ENCODE results near the gene DECR2.

DECR2 gene

DNA sequence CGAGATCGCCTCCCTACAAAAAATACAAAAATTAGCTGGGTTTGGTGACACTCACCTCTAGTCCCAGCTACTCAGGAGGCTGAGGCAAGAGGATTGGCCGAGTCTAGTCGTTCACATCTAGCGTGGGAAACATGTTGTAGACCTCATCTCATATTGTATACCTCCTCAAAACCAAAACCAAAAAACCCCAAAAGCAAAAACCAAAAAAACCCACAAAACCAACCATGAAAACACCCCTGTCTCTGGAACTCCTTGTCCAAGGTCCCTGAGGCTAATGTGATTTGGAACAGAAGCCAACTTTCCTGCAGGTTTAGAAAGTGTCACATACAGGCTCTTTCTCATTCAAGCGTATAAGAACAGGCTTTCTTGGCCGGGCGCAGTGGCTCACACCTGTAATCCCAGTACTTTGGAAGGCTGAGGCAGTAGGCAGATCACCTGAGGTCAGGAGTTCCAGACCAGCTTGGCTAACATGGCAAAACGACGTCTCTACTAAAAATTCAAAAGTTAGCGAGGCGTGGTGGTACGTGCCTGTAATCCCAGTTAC lies 52.8 kb downstream of the DECR2 start:
- H3K9me3 ChIP-seq (ENCODE audit: insufficient read depth, low read depth, low read length): no peaks in the 10 kb centered on the region
- no peaks in the 10 kb centered on the region for H4K20me1 ChIP-seq (ENCODE audit: insufficient read depth, low read length, poor library complexity, severe bottlenecking)
- peak overlapping the region; percentile 17 for H3K9ac ChIP-seq (ENCODE audit: low read depth, low read length, poor library complexity, severe bottlenecking)
- no peaks in the 10 kb centered on the region for H3K27me3 ChIP-seq (ENCODE audit: insufficient read depth, low read length, poor library complexity, severe bottlenecking)
- no peak overlapping the region for H2AFZ ChIP-seq (ENCODE audit: low read length)
- H3K36me3 ChIP-seq (ENCODE audit: insufficient read depth, low read length): no peaks in the 10 kb centered on the region
- H3K9me2 ChIP-seq (replicated peaks; ENCODE audit: low read depth, low read length): no peaks in the 10 kb centered on the region
- no peaks in the 10 kb centered on the region for H3K4me1 ChIP-seq (ENCODE audit: insufficient read depth, low read length, poor library complexity, severe bottlenecking)
- H3K4me3 ChIP-seq (ENCODE audit: low read length, poor library complexity, severe bottlenecking): no peak overlapping the region
- no peak overlapping the region for H3K4me2 ChIP-seq (ENCODE audit: low read depth, low read length, poor library complexity, severe bottlenecking)
- H3K79me2 ChIP-seq (ENCODE audit: insufficient read depth, low read length): no peaks in the 10 kb centered on the region
- H3F3A ChIP-seq (ENCODE audit: low read depth): no peaks in the 10 kb centered on the region
- TF ChIP-seq, protein P1, sequence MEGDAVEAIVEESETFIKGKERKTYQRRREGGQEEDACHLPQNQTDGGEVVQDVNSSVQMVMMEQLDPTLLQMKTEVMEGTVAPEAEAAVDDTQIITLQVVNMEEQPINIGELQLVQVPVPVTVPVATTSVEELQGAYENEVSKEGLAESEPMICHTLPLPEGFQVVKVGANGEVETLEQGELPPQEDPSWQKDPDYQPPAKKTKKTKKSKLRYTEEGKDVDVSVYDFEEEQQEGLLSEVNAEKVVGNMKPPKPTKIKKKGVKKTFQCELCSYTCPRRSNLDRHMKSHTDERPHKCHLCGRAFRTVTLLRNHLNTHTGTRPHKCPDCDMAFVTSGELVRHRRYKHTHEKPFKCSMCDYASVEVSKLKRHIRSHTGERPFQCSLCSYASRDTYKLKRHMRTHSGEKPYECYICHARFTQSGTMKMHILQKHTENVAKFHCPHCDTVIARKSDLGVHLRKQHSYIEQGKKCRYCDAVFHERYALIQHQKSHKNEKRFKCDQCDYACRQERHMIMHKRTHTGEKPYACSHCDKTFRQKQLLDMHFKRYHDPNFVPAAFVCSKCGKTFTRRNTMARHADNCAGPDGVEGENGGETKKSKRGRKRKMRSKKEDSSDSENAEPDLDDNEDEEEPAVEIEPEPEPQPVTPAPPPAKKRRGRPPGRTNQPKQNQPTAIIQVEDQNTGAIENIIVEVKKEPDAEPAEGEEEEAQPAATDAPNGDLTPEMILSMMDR (conservative IDR thresholded peaks at IDR 0.05; ENCODE audit: low read length): no peak
- no peak for TF ChIP-seq EZH2phosphoT487 (IDR thresholded peaks at IDR 0.05; ENCODE audit: borderline replicate concordance)

DNA sequence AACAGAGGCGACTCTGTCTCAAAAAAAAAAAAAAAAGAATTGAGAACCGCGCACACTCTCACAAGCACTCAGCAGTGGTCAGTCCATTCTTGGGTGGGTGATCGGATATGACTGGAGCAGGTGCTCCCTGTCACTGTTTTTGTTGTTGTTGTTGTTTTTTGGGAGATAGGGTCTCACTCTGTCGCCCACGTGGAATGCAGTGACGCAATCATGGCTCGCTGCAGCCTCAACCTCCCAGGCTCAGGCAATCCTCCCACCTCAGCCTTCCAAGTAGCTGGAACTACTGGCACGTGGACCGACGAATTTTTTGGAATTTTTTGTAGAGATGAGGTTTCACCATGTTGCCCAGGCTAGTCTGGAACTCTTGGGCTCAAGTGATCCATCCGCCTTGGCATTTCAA lies 53.8 kb downstream of the DECR2 start:
- Histone ChIP-seq H3F3A (ENCODE audit: low read depth) (no peaks in the 10 kb centered on the region), H2AFZ (ENCODE audit: low read length) (no peak overlapping the region), H3K9ac (ENCODE audit: low read depth, low read length, poor library complexity, severe bottlenecking) (no peak overlapping the region), H3K9me3 (ENCODE audit: insufficient read depth, low read depth, low read length) (no peaks in the 10 kb centered on the region), H3K79me2 (ENCODE audit: insufficient read depth, low read length) (no peaks in the 10 kb centered on the region), H3K4me3 (ENCODE audit: low read length, poor library complexity, severe bottlenecking) (no peak overlapping the region), H4K20me1 (ENCODE audit: insufficient read depth, low read length, poor library complexity, severe bottlenecking) (no peaks in the 10 kb centered on the region), H3K36me3 (ENCODE audit: insufficient read depth, low read length) (no peaks in the 10 kb centered on the region), H3K4me2 (ENCODE audit: low read depth, low read length, poor library complexity, severe bottlenecking) (no peak overlapping the region), H3K27me3 (ENCODE audit: insufficient read depth, low read length, poor library complexity, severe bottlenecking) (no peaks in the 10 kb centered on the region), H3K4me1 (ENCODE audit: insufficient read depth, low read length, poor library complexity, severe bottlenecking) (no peaks in the 10 kb centered on the region), H3K9me2 (replicated peaks; ENCODE audit: low read depth, low read length) (no peaks in the 10 kb centered on the region)
- no peak for TF ChIP-seq EZH2phosphoT487 (IDR thresholded peaks at IDR 0.05; ENCODE audit: borderline replicate concordance)
- TF ChIP-seq, protein P1 (conservative IDR thresholded peaks at IDR 0.05; ENCODE audit: low read length): no peak

DNA sequence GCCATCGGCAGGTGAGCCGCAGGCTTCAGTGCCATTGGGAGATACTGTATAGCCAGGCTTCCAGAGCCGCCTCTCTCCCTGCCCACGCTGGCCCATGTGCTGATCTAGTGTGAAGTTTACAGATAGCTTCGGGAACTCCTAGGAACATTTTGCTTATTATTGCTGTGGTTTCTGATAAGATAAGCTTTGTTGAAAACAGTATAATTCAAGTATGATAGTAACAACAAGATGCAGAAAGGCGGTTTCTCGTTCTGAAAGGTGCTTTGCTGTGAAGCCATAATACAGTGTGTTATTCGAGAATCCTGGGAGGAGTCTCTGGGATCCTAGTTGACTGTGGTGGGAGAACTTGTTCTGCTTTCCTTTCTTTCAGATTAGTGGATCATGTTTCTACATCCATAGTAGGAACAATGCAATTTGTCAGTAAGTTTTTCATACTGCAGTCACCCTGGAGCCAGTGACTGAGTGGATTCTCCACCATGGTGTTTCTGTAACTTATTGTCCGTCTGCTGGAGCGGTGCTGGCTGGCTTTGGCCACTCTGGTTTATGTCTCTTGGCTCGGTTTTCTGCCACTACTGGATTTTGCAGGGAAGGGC lies 55.3 kb downstream of the DECR2 start:
- Histone ChIP-seq H3K4me2 (ENCODE audit: low read depth, low read length, poor library complexity, severe bottlenecking) (no peak overlapping the region), H3K9me2 (replicated peaks; ENCODE audit: low read depth, low read length) (no peaks in the 10 kb centered on the region), H3K27me3 (ENCODE audit: insufficient read depth, low read length, poor library complexity, severe bottlenecking) (no peaks in the 10 kb centered on the region), H3K9me3 (ENCODE audit: insufficient read depth, low read depth, low read length) (no peaks in the 10 kb centered on the region), H4K20me1 (ENCODE audit: insufficient read depth, low read length, poor library complexity, severe bottlenecking) (no peaks in the 10 kb centered on the region), H3F3A (ENCODE audit: low read depth) (no peaks in the 10 kb centered on the region), H3K4me3 (ENCODE audit: low read length, poor library complexity, severe bottlenecking) (no peak overlapping the region), H3K36me3 (ENCODE audit: insufficient read depth, low read length) (no peaks in the 10 kb centered on the region), H2AFZ (ENCODE audit: low read length) (no peak overlapping the region), H3K4me1 (ENCODE audit: insufficient read depth, low read length, poor library complexity, severe bottlenecking) (no peaks in the 10 kb centered on the region), H3K9ac (ENCODE audit: low read depth, low read length, poor library complexity, severe bottlenecking) (no peak overlapping the region), H3K79me2 (ENCODE audit: insufficient read depth, low read length) (no peaks in the 10 kb centered on the region)
- no peak for TF ChIP-seq EZH2phosphoT487 (IDR thresholded peaks at IDR 0.05; ENCODE audit: borderline replicate concordance)
- TF ChIP-seq, protein P1 (conservative IDR thresholded peaks at IDR 0.05; ENCODE audit: low read length): no peak

Data from Loucy (cell line).